Neural crest cell (in vitro differentiated cells): ENCODE results near the gene PCNX3. TPM values are rescaled to one million over a fixed set of nuclear protein-coding genes. Genes with fewer than 3 reads are reported as not detected.

Experiments
- DNase-seq: peaks from one replicate; pipeline ENCODE4 v3.0.0; 2021; ENCODE audit warnings: low read depth, mixed read lengths, low spot score
- H3K27ac Mint-ChIP-seq: one replicate; pipeline ENCODE4 v1.8.0; 2021; ENCODE audit warnings: mild to moderate bottlenecking, mixed read lengths; ENCODE audit not compliant: unreplicated experiment
- H3K27me3 Mint-ChIP-seq: 2 replicates; pipeline ENCODE4 v1.8.0; 2021; ENCODE audit warnings: low read depth, mild to moderate bottlenecking, mixed read lengths
- H3K36me3 Mint-ChIP-seq: 2 replicates; pipeline ENCODE4 v1.8.0; 2021; ENCODE audit warnings: low read depth, mild to moderate bottlenecking, mixed read lengths
- H3K4me1 Mint-ChIP-seq: 2 replicates; pipeline ENCODE4 v1.8.0; 2021; ENCODE audit warnings: mixed read lengths
- H3K4me3 Mint-ChIP-seq: one replicate; pipeline ENCODE4 v1.8.0; 2021; ENCODE audit warnings: mild to moderate bottlenecking, mixed read lengths
- H3K9me3 Mint-ChIP-seq: 2 replicates; pipeline ENCODE4 v1.8.0; 2021; ENCODE audit warnings: mixed read lengths
- CTCF ChIP-seq: fragments of 200-600 bp; sonication (generic); conservative IDR thresholded peaks from 2 replicates; pipeline ENCODE4 v1.5.0; 2021; ENCODE audit warnings: antibody characterized with exemption, mild to moderate bottlenecking
- total RNA-seq: library from RNA; stranded (reverse); gene quantifications from 2 replicates; pipeline ENCODE4 v1.2.1, GENCODE V29; 2021

The PCNX3 gene
- total RNA-seq, 1 donor from 2014 or later: 58.2 TPM

- Mint-ChIP-seq H3K27ac (no peak overlapping the region), H3K4me3 (no peak overlapping the region), H3K27me3 (peaks cover 9% of the 10 kb centered on the region), H3K36me3 (peaks cover 4% of the 10 kb centered on the region), H3K4me1 (no peaks in the 10 kb centered on the region), H3K9me3 (no peaks in the 10 kb centered on the region)
- TF ChIP-seq CTCF: no peak
- DNase-seq: no peak
Observed at GRCh38 chr11:65598258-65598699, 17.3 kb upstream of the PCNX3 start.

- no peak for DNase-seq
- Mint-ChIP-seq H3K9me3 (no peaks in the 10 kb centered on the region), H3K4me1 (no peaks in the 10 kb centered on the region), H3K27ac (no peak overlapping the region), H3K27me3 (peaks cover 2% of the 10 kb centered on the region), H3K36me3 (peaks cover 8% of the 10 kb centered on the region), H3K4me3 (peak overlapping the region; percentile 38)
- TF ChIP-seq CTCF: no peak
Observed at GRCh38 chr11:65599216-65599954, 16.2 kb upstream of the PCNX3 start.

GRCh38 chr11:65599955-65600246 is 15.7 kb upstream of the PCNX3 start:
- Mint-ChIP-seq H3K9me3 (no peaks in the 10 kb centered on the region), H3K4me3 (no peak overlapping the region)
- no peak for TF ChIP-seq CTCF

GRCh38 chr11:65604258-65604657 is 11.3 kb upstream of the PCNX3 start:
- Mint-ChIP-seq H3K4me1 (peaks cover 18% of the 10 kb centered on the region), H3K4me3 (no peak overlapping the region), H3K27me3 (no peaks in the 10 kb centered on the region), H3K9me3 (no peaks in the 10 kb centered on the region), H3K36me3 (peaks cover 8% of the 10 kb centered on the region), H3K27ac (no peak overlapping the region)
- DNase-seq: no peak
- no peak for TF ChIP-seq CTCF

More at GRCh38 chr11:65599955-65600246, 15.7 kb upstream of the PCNX3 start:
- H3K36me3 Mint-ChIP-seq: peaks cover 8% of the 10 kb centered on the region
- DNase-seq: no peak
- H3K27ac Mint-ChIP-seq: no peak overlapping the region
- no peaks in the 10 kb centered on the region for H3K4me1 Mint-ChIP-seq
- peaks cover 1% of the 10 kb centered on the region for H3K27me3 Mint-ChIP-seq

GRCh38 chr11:65606876-65607613 is 8.5 kb upstream of the PCNX3 start:
- no peak for TF ChIP-seq CTCF
- Mint-ChIP-seq H3K4me3 (peak overlapping the region; percentile 81), H3K9me3 (no peaks in the 10 kb centered on the region), H3K4me1 (peaks cover 42% of the 10 kb centered on the region), H3K27ac (peak overlapping the region; percentile 27), H3K27me3 (no peaks in the 10 kb centered on the region), H3K36me3 (peaks cover 4% of the 10 kb centered on the region)
- DNase-seq: peak; percentile 78
